Measurements from ENCODE around the gene SLC6A3.

The SLC6A3 gene

GRCh38 chr5:1402611-1403255 is 42.5 kb downstream of the SLC6A3 start:
- TF ChIP-seq, protein P1, sequence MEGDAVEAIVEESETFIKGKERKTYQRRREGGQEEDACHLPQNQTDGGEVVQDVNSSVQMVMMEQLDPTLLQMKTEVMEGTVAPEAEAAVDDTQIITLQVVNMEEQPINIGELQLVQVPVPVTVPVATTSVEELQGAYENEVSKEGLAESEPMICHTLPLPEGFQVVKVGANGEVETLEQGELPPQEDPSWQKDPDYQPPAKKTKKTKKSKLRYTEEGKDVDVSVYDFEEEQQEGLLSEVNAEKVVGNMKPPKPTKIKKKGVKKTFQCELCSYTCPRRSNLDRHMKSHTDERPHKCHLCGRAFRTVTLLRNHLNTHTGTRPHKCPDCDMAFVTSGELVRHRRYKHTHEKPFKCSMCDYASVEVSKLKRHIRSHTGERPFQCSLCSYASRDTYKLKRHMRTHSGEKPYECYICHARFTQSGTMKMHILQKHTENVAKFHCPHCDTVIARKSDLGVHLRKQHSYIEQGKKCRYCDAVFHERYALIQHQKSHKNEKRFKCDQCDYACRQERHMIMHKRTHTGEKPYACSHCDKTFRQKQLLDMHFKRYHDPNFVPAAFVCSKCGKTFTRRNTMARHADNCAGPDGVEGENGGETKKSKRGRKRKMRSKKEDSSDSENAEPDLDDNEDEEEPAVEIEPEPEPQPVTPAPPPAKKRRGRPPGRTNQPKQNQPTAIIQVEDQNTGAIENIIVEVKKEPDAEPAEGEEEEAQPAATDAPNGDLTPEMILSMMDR (IDR thresholded peaks at IDR 0.05; ENCODE audit: extremely low read depth, insufficient read depth, missing control alignments) = no peak
- DNase-seq (ENCODE audit: low spot score) = no peak
- in situ Hi-C loops (cut with MboI; ENCODE audit: low pct_unique_long_range_greater_than_20kb, low sequenced_read_pairs, unreplicated experiment) = no loop called here

DNA sequence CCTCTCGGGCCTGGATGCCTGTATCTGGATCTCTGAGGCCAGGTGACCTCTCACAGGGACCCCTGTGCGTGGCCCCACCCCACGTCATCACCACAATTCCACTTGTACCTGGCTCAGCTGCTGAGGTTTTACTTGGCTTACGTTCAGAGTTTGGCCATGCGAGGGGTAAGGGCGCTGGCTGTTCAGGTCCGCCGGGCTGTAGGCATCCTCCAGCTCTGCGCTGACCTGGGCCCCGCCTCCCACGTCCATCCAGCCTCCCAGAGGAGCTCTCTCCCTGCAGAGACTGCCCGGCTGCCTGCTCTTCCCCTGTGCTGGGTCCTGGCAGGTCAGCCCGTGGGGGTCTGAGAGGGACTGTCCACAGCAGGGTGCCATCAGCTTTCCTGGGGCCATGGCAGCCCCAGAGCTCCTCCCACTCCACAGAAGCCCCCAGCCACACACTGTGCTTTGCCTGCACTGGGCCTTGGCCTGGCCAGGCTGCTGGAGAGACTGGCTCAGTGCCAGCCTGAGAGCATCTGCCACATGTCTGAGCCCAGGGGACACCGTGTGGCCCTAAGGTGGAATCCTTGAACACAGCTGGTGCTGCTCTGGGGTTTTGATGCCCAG is 43.6 kb downstream of the SLC6A3 start:
- DNase-seq (ENCODE audit: low spot score) = no peak
- in situ Hi-C loops (cut with MboI; ENCODE audit: low pct_unique_long_range_greater_than_20kb, low sequenced_read_pairs, unreplicated experiment) = no loop called here
- TF ChIP-seq, protein P1 (IDR thresholded peaks at IDR 0.05; ENCODE audit: extremely low read depth, insufficient read depth, missing control alignments) = no peak

GRCh38 chr5:1400936-1401335 is 44.3 kb downstream of the SLC6A3 start:
- TF ChIP-seq, protein P1 (IDR thresholded peaks at IDR 0.05; ENCODE audit: extremely low read depth, insufficient read depth, missing control alignments) = no peak
- DNase-seq (ENCODE audit: low spot score) = no peak
- in situ Hi-C loops (cut with MboI; ENCODE audit: low pct_unique_long_range_greater_than_20kb, low sequenced_read_pairs, unreplicated experiment) = no loop called here

DNA sequence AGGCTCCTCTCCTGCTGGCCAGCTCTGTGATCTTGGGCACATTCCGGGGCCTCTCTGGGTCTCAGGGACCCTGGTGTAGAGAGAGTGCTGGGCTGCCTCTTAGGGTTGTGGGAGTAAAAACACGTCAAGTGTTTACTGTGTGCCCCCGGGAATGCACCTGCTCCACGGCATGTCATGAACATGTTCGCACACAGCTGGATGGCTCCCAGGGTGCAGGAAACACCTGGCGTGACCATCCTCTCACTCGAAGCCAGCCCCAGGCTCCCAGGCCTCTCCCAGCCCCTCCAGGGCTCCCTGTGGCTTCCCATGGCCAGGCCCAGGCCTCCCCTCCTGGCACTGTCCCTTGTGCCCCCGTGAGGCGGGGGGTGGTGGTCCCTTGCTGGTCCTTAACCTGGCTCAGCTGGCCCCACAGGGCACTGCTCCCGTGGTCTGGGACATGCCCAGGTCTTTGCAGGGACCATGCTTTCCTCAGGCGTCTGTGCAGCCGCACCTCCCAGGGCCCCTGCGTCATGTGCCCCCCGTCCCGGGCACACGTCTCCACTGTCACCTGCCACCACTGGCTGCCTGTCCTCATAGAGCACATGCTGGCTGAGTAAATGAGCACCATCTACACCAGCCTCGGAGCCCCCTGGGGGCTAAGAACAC is 44.9 kb downstream of the SLC6A3 start:
- TF ChIP-seq, protein P1 (IDR thresholded peaks at IDR 0.05; ENCODE audit: extremely low read depth, insufficient read depth, missing control alignments) = no peak
- in situ Hi-C loops (cut with MboI; ENCODE audit: low pct_unique_long_range_greater_than_20kb, low sequenced_read_pairs, unreplicated experiment) = no loop called here
- DNase-seq (ENCODE audit: low spot score) = no peak

- in situ Hi-C loops (cut with MboI; ENCODE audit: low pct_unique_long_range_greater_than_20kb, low sequenced_read_pairs, unreplicated experiment) = no loop called here
- TF ChIP-seq, protein P1 (IDR thresholded peaks at IDR 0.05; ENCODE audit: extremely low read depth, insufficient read depth, missing control alignments) = no peak
- DNase-seq (ENCODE audit: low spot score) = no peak
These were observed 45.5 kb downstream of the SLC6A3 start for GRCh38 chr5:1399737-1400136.

- TF ChIP-seq, protein P1 (IDR thresholded peaks at IDR 0.05; ENCODE audit: extremely low read depth, insufficient read depth, missing control alignments) = no peak
- no peak for DNase-seq (ENCODE audit: low spot score)
- in situ Hi-C loops (cut with MboI; ENCODE audit: low pct_unique_long_range_greater_than_20kb, low sequenced_read_pairs, unreplicated experiment) = no loop called here
These were observed 48.9 kb downstream of the SLC6A3 start for GRCh38 chr5:1396293-1396816.
